GM04503 (cell line): ENCODE results near the gene VWA5B1.

Source experiments
- DNase-seq: peaks from one replicate; pipeline ENCODE4 v3.0.0-alpha.2; 2012; ENCODE audit warnings: low read depth

Gene VWA5B1

GRCh38 chr1:20348326-20348915 is 57.7 kb downstream of the VWA5B1 start:
- DNase-seq: no peak

GRCh38 chr1:20349561-20349960 is 58.9 kb downstream of the VWA5B1 start:
- DNase-seq: no peak

GRCh38 chr1:20349971-20350370 is 59.3 kb downstream of the VWA5B1 start:
- no peak for DNase-seq

- no peak for DNase-seq
Observed at GRCh38 chr1:20350421-20350820, 59.7 kb downstream of the VWA5B1 start.

- DNase-seq: no peak
Observed at GRCh38 chr1:20351911-20352701, 61.4 kb downstream of the VWA5B1 start.

- DNase-seq: no peak
Observed at GRCh38 chr1:20353836-20354235, 63.2 kb downstream of the VWA5B1 start.

GRCh38 chr1:20354610-20355009 is 63.9 kb downstream of the VWA5B1 start:
- DNase-seq: no peak

GRCh38 chr1:20355101-20355827 is 64.6 kb downstream of the VWA5B1 start:
- DNase-seq: no peak

- no peak for DNase-seq
Observed at GRCh38 chr1:20355828-20356735, 65.4 kb downstream of the VWA5B1 start.

- DNase-seq: no peak
Observed at GRCh38 chr1:20356850-20357459, 66.3 kb downstream of the VWA5B1 start.

GRCh38 chr1:20357796-20358195 is 67.1 kb downstream of the VWA5B1 start:
- DNase-seq: no peak

GRCh38 chr1:20358761-20359263 is 68.1 kb downstream of the VWA5B1 start:
- DNase-seq: no peak

- no peak for DNase-seq
Observed at GRCh38 chr1:20359451-20360330, 69.0 kb downstream of the VWA5B1 start.

- DNase-seq: no peak
Observed at GRCh38 chr1:20361401-20361800, 70.7 kb downstream of the VWA5B1 start.

- no peak for DNase-seq
Observed at GRCh38 chr1:20361805-20362381, 71.2 kb downstream of the VWA5B1 start.

- DNase-seq: no peak
Observed at GRCh38 chr1:20362856-20363255, 72.2 kb downstream of the VWA5B1 start.

- DNase-seq: no peak
Observed at GRCh38 chr1:20365421-20366055, 74.9 kb downstream of the VWA5B1 start.

- no peak for DNase-seq
Observed at GRCh38 chr1:20366056-20366462, 75.4 kb downstream of the VWA5B1 start.

GRCh38 chr1:20366463-20367115 is 75.9 kb downstream of the VWA5B1 start:
- no peak for DNase-seq
